Amygdala (tissue), 56 donors: ENCODE measurements around the gene FHIP1B.
A peak's percentile ranks its signal among the peaks of the same experiment; 100 is the strongest.

Source experiments
- DNase-seq, 56 donors: peaks; one replicate each; lab custom pipeline; 2025; lab: John Stamatoyannopoulos, UW

FHIP1B gene

GRCh38 chr11:6203327-6203726, 31.1 kb downstream of the FHIP1B start:
- DNase-seq: no peak

DNA sequence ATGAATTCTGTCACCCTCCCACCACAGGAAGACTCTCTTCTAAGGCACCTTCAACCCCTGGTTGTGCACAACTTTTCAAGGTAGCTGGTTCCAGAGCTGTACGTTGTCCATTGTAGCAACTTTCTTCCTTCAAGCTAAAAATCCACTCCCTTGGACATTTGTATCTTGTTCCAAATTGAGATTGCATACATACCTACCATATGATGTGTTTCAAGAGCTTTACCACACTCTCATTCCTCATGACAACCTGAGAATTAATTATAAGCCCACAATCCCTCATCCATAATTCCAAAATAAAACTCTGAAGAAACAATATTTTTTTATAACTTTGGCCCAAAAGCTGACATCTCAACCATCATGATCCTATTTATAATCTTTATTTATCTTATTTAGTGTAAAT, 32.4 kb downstream of the FHIP1B start:
- no peak for DNase-seq

GRCh38 chr11:6201481-6201880, 33.0 kb downstream of the FHIP1B start:
- DNase-seq: no peak

DNA sequence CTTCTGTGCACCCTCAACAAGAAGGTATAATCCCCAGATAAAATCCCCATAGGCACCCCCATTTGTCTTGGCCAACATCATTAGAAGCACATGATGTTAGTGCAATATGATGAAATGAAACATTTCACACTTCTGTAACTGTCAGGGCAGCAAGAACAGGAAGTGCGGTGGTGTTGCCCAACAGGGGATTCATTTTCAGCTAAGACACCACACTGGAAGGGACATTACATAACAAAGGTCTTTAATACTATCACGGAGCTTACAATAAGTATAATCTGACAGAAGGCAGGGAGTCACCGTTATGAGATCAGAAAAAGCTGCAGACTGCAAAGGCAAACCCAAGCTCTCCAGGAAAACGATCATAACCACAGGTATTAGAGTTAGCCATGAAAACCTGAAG, 33.5 kb downstream of the FHIP1B start:
- peak in 2 of 56 donors; percentile 9 to 28 for DNase-seq

- no peak for DNase-seq
Observed at GRCh38 chr11:6199174-6199810, 35.1 kb downstream of the FHIP1B start, which contains the start of gene OR52W1. TSS of gene OR52W1 (plus strand) at chr11:6199224. CDS start at chr11:6199224, 0 bp downstream.

GRCh38 chr11:6197466-6198200, 36.8 kb downstream of the FHIP1B start:
- no peak for DNase-seq

- DNase-seq: no peak
Observed at GRCh38 chr11:6196396-6196795, 38.0 kb downstream of the FHIP1B start.

- DNase-seq: no peak
Observed at GRCh38 chr11:6194065-6194581, 40.3 kb downstream of the FHIP1B start.

DNA sequence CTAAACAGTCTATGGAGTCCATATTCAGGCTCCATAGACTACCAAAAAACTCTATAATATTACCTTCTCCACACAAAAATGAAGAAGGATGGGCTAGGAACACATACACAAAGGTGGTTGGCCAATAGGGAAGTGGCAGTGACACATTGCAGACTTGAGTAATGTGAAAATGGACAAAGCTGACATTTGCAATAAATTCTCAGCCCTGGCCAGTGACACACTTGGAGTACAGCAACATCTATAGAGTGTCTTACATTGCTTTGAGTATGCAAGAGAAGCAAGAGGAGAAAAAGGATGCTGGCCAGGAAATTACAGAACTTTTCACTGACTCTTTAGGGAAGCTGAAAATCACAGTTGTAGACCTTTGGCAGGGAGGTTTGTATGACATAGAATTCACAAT, 42.7 kb downstream of the FHIP1B start:
- DNase-seq: no peak

GRCh38 chr11:6175440-6175839, 59.0 kb downstream of the FHIP1B start:
- no peak for DNase-seq

GRCh38 chr11:6170226-6170625, 64.2 kb downstream of the FHIP1B start, which contains the start of gene OR52B2:
TSS of gene OR52B2 (minus strand) at chr11:6170326. CDS start at chr11:6170326, 0 bp downstream.
- no peak for DNase-seq
